HG03354 (cell line): ENCODE data around the gene ATP4A.

ENCODE experiments used
- ATAC-seq: cut with Tn5 transposase; IDR thresholded peaks from one replicate; pipeline ENCODE4 v1.9.1; 2021; ENCODE audit warnings: mild to moderate bottlenecking; ENCODE audit not compliant: unreplicated experiment, poor library complexity, severe bottlenecking

Gene ATP4A

GRCh38 chr19:35531291-35531690, 32.2 kb downstream of the ATP4A start:
- ATAC-seq = no peak

DNA sequence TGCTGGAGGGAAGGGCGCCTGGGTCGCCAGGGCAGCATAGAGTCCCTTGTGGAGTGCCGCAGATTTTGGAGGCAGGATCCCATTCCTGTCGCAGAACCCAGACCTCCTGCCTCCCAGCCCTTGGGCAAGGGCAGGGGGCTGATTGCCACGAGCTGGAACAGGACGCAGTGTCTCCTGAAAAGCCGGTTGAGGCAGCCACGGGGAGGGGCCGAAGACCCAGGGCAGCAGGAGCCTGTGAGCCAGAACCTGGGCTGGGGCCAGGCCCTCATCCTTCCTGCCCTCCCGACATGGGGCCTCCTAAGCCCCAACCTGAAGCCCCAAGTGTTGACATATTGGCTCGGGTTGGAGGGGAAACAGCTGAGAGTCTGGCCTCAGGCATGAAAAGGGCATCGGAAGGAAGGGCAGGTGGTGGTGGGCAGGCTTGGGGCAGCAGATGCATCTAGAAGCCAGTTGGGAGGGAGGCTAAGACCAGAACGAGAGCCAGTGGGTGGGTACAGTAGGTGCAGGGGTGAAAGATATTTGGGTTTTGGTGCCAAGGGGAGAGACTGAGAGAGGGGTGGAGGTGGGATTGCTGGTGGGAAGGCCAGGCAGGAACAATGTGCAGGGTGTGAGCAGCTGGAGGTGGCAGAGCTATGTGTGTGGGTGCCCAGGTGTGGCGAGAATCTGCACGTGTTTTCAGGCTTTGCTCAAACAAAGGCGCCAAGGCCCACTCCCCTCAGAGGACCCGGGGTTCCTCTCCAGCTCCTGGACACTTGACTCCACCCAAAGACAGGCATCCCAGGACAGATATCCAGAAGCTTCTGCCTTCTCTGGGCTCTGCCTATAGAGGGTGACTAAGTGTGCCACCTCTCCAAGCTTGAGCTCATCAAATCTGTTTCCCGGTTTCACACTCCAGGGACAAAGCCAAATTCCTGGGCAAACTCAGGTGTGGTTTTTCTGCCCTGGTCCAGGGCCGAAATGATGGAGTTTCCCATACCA, 33.9 kb downstream of the ATP4A start:
- ATAC-seq = no peak

- ATAC-seq = no peak
These were observed 35.0 kb downstream of the ATP4A start, which contains the start of gene SBSN for GRCh38 chr19:35528218-35529038. Gene SBSN, minus strand, starts transcription at chr19:35528311. Its CDS starts 30 bp downstream, at chr19:35528281.

DNA sequence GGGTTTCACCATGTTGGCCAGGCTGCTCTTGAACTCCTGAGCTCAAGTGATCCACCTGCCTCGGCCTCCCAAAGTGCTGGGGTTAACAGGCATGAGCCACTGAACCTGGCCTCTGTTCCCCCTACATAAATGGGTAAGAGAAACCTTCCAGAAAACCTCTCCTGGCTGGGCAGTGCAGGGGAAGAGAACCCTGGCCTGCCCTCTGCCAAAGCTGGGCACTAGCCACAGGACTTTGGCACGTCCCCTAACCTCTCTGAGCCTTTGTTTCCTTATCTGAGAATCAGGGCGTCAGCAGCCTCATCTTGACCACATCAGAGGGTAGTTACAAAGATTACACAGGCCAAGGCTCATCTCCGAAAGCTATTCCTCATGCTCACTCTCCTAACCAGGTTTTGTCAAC, 37.6 kb downstream of the ATP4A start:
- ATAC-seq = no peak

DNA sequence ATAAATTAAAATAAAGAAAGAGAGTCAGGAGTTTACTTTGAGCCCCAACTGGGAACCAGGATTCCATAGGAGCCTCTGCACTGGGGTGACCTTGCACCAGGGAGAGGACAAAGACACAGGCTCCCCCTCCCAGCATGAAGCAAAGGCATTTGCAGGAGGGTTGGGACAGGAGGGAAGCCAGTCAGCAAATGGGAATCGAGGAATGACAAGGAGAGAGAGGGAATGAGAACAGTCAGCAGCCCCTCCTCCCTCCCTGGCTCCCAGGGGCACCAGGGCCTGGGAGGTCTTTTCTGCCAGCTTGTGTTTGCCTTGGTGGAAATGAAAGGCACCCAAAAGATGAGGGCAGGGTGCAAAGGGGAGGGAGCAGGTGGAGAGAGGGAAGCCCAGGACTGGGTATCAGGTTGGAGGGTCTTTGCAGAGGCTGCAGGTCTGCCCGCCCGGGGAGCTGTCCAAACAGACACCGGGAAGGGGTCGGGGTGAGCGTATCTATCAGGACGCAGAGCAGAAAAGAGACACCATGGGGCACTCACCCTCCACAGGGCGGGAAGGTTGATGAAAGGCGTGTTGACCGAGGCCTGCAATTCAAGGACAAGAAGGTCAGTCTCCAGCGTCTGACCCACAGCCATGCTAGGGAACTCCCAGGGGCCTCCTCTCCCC, 39.1 kb downstream of the ATP4A start:
- ATAC-seq = no peak

GRCh38 chr19:35522745-35523327, 40.6 kb downstream of the ATP4A start:
- no peak for ATAC-seq

- no peak for ATAC-seq
These were observed 42.2 kb downstream of the ATP4A start for GRCh38 chr19:35521124-35521743.

GRCh38 chr19:35519291-35519690, 44.2 kb downstream of the ATP4A start:
- no peak for ATAC-seq

GRCh38 chr19:35518313-35518712, 45.1 kb downstream of the ATP4A start:
- no peak for ATAC-seq

DNA sequence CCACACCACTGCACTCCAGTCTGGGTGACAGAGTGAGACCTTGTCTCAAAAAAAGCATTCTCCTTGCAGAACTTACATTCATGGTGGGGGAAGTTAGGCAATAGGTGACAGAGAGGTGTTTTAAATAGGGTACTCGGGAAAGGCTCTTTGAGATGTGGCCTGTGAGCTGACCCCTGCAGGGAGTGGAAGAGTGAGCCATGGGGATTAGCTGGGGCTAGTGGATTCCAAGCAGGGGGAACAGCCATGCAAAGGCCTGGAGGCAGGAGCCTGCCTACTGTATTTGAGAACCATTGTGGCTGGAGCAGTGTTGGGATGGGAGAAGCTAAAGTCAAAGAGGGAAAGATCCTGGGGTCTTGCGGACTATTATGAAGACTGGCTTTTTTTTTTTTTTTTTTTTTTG, 46.1 kb downstream of the ATP4A start:
- no peak for ATAC-seq

- no peak for ATAC-seq
These were observed 47.1 kb downstream of the ATP4A start for GRCh38 chr19:35516310-35516709.

GRCh38 chr19:35514282-35514809, 49.1 kb downstream of the ATP4A start:
- no peak for ATAC-seq

DNA sequence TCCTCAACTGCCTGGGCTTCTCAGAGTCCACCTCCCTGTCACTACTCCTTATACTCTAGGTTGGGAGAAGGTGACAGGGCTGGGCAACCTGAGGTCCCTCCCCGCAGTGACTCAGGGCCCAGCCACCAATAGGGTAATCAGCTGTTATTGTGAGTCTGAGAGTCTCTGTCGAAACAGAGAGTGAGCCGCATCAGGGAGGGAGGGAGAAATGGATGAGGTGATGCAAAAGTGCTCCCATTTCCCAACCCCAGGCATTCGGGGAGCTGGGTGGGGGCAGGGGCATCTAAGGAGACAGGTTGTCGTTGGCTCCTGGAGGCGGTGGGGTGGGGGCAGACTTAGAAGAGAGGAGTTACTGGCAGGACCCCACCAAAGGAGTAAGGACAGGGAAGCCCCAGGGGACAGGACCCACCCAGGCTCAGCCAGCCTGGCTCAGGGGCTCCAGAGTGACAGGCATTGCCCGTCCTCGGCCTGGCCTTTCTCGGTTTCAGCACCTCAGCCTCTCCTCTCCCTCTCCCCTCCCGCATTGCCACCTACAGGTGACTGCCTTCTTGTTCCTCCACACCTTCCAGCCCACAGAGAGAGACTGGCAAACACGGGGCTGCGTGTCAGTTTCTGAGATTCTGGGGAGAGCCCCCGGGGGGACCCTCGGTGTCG, 49.7 kb downstream of the ATP4A start, which contains the start of gene DMKN:
TSS of gene DMKN (minus strand) at position 22 of the 654 bp plus-strand sequence. CDS start 174 bp downstream, outside the sequence.
- no peak for ATAC-seq

- ATAC-seq = no peak
These were observed 50.4 kb downstream of the ATP4A start for GRCh38 chr19:35512831-35513627.

DNA sequence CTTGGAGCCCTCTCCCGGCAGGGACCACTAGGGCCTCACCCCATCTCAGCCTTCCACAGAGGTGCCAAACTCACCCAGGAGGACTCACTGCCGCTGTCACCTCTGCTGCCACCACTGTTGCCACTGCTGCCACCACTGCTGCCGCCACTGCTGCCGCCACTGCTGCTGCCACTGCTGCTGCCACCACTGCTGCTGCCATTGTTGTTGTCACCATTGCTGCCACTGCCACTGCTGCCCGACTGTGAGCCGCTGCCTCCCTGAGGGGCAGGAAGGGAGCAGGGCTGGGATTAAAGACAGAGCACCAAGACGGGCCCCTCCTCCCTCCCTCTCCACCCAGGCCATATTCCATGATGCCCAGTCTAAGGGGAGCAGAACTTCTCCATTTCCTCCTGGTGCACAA, 52.1 kb downstream of the ATP4A start:
- ATAC-seq = no peak

GRCh38 chr19:35510626-35510964, 52.9 kb downstream of the ATP4A start:
- no peak for ATAC-seq

- no peak for ATAC-seq
These were observed 53.4 kb downstream of the ATP4A start for GRCh38 chr19:35509861-35510625.
